HUES48 (cell line): Measurements from ENCODE around the gene UCMA.

ENCODE experiments used
- H3K27ac ChIP-seq: one replicate; pipeline ENCODE4 v1.7.0; 2013; ENCODE audit warnings: low read depth, low read length, inconsistent platforms
- H3K27me3 ChIP-seq: 2 replicates; pipeline ENCODE4 v1.6.1; 2013; ENCODE audit warnings: mild to moderate bottlenecking, low read length; ENCODE audit not compliant: control insufficient read depth, insufficient read depth
- H3K36me3 ChIP-seq: 2 replicates; pipeline ENCODE4 v1.6.1; 2013; ENCODE audit warnings: low read length; ENCODE audit not compliant: control insufficient read depth, insufficient read depth
- H3K4me1 ChIP-seq: 2 replicates; pipeline ENCODE4 v1.6.1; 2013; ENCODE audit warnings: mild to moderate bottlenecking, low read length; ENCODE audit not compliant: control insufficient read depth, insufficient read depth
- H3K4me3 ChIP-seq: 2 replicates; pipeline ENCODE4 v1.5.1; 2013; ENCODE audit warnings: mild to moderate bottlenecking, low read depth, low read length
- H3K9ac ChIP-seq: 2 replicates; pipeline ENCODE4 v1.6.1; 2013; ENCODE audit warnings: mild to moderate bottlenecking, low read depth, low read length, moderate library complexity
- H3K9me3 ChIP-seq: 2 replicates; pipeline ENCODE4 v1.6.1; 2013; ENCODE audit warnings: low read length; ENCODE audit not compliant: control insufficient read depth, insufficient read depth

Gene UCMA

DNA sequence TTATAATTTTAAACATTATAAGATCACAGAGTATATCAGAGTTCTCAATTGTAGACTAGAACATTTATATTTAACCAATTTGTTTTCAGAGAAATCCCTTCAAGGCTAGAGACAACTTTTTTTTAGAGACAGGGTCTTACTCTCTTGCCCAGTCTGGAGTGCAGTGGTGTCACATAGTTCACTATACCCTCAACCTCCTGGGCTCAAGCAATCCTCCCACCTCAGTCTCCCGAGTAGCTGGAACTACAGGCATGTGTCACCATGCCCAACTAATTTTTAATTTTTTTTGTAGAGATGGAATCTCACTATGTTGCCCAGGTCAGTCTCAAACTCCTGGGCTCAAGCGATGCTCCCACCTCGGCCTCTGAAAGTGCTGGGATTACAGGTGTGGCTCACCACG, 15.3 kb downstream of the UCMA start:
- Histone ChIP-seq H3K9me3 (no peaks in the 10 kb centered on the region), H3K9ac (no peak overlapping the region), H3K27ac (no peak overlapping the region), H3K27me3 (no peaks in the 10 kb centered on the region), H3K36me3 (0 out of 2 replicates have a peak, but pooled peaks cover under 1% of the 10 kb centered on the region), H3K4me1 (peaks cover 10% of the 10 kb centered on the region), H3K4me3 (no peak overlapping the region)

DNA sequence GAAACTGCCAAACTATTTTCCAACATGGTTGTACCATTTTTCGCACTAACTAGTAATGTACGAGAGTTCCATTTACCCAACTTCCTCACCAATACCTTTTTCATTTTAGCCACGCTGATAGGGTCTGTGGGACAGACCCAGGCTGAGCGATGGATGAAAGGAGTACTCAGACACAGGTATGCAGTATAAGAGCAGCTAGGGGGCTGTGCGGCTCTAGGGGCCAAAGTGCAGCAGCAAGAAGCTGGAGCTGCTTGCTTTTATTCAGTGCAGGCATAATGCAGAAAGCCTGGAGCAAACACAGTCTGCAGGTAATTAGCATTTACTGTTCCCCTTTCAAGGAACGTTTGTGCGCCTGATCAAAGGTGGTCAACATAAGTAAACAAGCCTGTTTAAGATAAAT, 21.0 kb downstream of the UCMA start:
- no peak overlapping the region for H3K9ac ChIP-seq
- H3K4me1 ChIP-seq, result peaks cover 4% of the 10 kb centered on the region; the same call in 1 of the 2 replicates
- no peak overlapping the region for H3K4me3 ChIP-seq
- peaks cover 6% of the 10 kb centered on the region; the same call in 1 of the 2 replicates for H3K9me3 ChIP-seq
- no peaks in the 10 kb centered on the region for H3K27me3 ChIP-seq
- peaks cover 49% of the 10 kb centered on the region for H3K36me3 ChIP-seq
- H3K27ac ChIP-seq, result no peak overlapping the region

DNA sequence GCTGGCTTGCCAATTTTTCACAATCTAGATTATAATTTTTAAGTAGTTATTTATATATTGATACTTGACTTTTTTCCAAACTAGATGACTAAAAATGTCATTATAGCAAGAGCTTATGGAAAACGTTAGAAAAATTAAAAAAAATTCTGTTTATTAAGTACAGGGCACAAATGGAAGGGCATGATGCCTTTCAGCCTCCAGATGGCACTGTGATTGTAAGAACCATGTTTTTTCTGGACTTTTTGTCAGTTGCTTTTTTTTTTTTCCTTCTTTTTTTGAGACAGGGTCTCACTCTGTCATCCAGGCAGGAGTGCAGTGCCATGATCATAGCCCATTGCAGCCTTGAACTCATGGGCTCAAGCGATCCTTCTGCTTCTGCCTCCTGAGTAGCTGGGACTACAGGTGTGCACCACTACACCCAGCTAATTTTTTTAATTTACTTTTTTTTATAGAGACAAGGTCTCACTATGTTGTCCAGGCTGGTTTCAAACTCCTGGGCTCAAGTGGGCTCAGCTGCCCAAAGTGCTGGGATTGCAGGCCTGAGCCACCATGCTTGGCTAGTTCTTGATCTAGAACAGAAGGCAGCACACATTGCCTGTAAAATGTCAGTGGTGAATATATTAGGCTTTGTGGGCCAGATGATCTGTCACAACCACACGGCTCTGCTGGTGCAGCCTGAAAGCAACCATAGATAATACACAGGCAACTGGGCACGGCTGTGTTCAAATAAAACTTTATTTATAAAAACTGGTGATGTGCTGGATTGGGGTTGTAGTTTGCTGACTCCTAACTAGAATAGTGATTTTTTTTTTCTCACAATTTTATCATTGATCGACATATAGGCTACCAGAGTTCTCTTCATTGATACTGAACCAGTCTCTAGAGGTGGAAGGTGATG, 27.4 kb downstream of the UCMA start:
- H3K9me3 ChIP-seq, result no peaks in the 10 kb centered on the region
- H3K4me1 ChIP-seq, result peaks cover 4% of the 10 kb centered on the region; the same call in 1 of the 2 replicates
- no peak overlapping the region for H3K9ac ChIP-seq
- H3K36me3 ChIP-seq, result peaks cover 91% of the 10 kb centered on the region
- H3K4me3 ChIP-seq, result no peak overlapping the region
- no peak overlapping the region for H3K27ac ChIP-seq
- H3K27me3 ChIP-seq, result no peaks in the 10 kb centered on the region

- peaks cover 4% of the 10 kb centered on the region; the same call in 1 of the 2 replicates for H3K4me1 ChIP-seq
- H3K9ac ChIP-seq, result no peak overlapping the region
- no peak overlapping the region for H3K4me3 ChIP-seq
- no peak overlapping the region for H3K27ac ChIP-seq
- H3K27me3 ChIP-seq, result no peaks in the 10 kb centered on the region
- H3K36me3 ChIP-seq, result peaks cover 94% of the 10 kb centered on the region
- H3K9me3 ChIP-seq, result no peaks in the 10 kb centered on the region
Measured at GRCh38 chr10:13206091-13206490, 28.1 kb downstream of the UCMA start.

GRCh38 chr10:13201132-13201531, 33.0 kb downstream of the UCMA start:
- H3K9ac ChIP-seq, result no peak overlapping the region
- peaks cover 98% of the 10 kb centered on the region for H3K36me3 ChIP-seq
- no peaks in the 10 kb centered on the region for H3K9me3 ChIP-seq
- H3K27me3 ChIP-seq, result no peaks in the 10 kb centered on the region
- no peak overlapping the region for H3K27ac ChIP-seq
- H3K4me3 ChIP-seq, result no peak overlapping the region
- no peaks in the 10 kb centered on the region for H3K4me1 ChIP-seq

DNA sequence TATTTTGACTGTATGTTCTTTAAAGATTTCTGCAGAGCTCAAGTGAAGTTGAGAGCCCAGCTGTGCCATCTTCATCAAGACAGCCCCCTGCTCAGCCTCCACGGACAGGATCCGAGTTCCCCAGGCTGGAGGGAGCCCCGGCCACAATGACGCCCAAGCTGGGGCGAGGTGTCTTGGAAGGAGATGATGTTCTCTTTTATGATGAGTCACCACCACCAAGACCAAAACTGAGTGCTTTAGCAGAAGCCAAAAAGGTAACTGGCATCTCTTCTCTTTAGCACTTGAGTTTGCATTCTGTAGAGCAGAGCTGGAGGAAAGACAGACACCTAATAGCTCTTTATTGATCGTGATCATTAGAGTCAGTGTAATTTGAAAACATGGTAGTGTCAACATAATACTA, 39.2 kb downstream of the UCMA start:
- Histone ChIP-seq H3K27me3 (no peaks in the 10 kb centered on the region), H3K9ac (no peak overlapping the region), H3K36me3 (peaks cover 99% of the 10 kb centered on the region), H3K4me1 (no peaks in the 10 kb centered on the region), H3K27ac (no peak overlapping the region), H3K9me3 (no peaks in the 10 kb centered on the region), H3K4me3 (no peak overlapping the region)

DNA sequence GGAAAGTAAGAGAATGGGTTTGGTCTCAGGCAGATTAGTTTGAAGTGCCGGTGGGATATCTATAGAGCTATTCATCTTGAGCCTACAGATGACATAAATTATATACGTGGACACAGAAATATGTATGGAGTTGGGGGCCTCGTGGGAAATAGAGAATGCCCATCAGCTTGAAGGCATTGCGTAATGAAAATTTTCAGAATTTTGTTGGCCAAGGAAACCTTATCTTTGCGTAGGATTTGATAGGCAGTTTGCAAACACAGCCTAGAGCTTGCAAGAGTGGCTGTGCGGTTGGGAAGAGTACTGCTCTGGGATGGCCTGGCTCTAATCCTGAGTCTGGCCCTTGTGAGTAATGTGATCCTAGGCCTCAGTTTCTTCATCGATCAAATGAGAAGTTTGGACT, 40.5 kb downstream of the UCMA start:
- Histone ChIP-seq H3K9me3 (no peaks in the 10 kb centered on the region), H3K27me3 (no peaks in the 10 kb centered on the region), H3K27ac (no peak overlapping the region), H3K9ac (no peak overlapping the region), H3K4me3 (no peak overlapping the region), H3K36me3 (peaks cover 99% of the 10 kb centered on the region), H3K4me1 (no peaks in the 10 kb centered on the region)

DNA sequence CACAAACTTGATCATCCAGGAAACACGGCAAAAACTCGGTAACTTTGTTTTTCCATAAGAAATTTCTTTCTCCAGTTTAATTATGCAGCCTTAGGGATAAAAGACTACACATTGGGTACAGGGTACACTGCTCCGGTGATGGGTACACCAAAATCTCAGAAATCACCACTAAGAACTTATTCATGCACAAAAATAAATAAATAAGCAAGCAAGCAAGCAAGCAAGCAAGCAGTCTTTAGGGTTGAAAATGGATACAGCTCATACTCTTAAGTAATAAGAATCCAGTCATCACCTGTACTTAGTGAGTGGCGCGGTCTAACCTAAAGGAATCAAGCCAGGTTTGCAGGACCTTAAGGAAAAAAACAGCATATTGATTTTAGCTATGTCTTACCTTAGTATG, 42.8 kb downstream of the UCMA start:
- Histone ChIP-seq H3K4me1 (no peaks in the 10 kb centered on the region), H3K27me3 (no peaks in the 10 kb centered on the region), H3K27ac (no peak overlapping the region), H3K36me3 (peaks cover 99% of the 10 kb centered on the region), H3K4me3 (no peak overlapping the region), H3K9ac (no peak overlapping the region), H3K9me3 (no peaks in the 10 kb centered on the region)

GRCh38 chr10:13190816-13191215, 43.4 kb downstream of the UCMA start:
- H3K9me3 ChIP-seq, result no peaks in the 10 kb centered on the region
- no peaks in the 10 kb centered on the region for H3K27me3 ChIP-seq
- H3K27ac ChIP-seq, result no peak overlapping the region
- H3K36me3 ChIP-seq, result peaks cover 99% of the 10 kb centered on the region
- H3K4me1 ChIP-seq, result no peaks in the 10 kb centered on the region
- no peak overlapping the region for H3K4me3 ChIP-seq
- H3K9ac ChIP-seq, result no peak overlapping the region

- Histone ChIP-seq H3K9ac (no peak overlapping the region), H3K9me3 (no peaks in the 10 kb centered on the region), H3K27ac (no peak overlapping the region), H3K4me1 (no peaks in the 10 kb centered on the region), H3K27me3 (no peaks in the 10 kb centered on the region), H3K4me3 (no peak overlapping the region), H3K36me3 (peaks cover 100% of the 10 kb centered on the region)
Measured at GRCh38 chr10:13189961-13190360, 44.2 kb downstream of the UCMA start.

DNA sequence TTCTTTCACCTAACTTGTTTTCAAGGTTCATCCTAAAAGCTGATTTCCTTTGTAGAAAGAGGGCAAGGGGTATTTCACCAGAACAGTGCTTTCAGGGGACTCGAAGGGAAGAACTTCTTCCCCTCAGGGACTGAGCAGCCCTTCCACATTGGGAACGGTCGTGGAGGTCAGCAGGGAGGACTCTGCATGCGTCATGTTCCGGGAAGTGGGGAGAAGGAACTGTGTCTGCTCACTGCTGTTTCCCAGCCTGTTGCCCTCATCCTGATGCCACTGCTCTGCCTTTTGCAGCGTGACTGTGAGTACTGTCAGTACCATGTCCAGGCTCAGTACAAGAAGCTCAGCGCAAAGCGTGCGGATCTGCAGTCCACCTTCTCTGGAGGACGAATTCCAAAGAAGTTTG, 45.6 kb downstream of the UCMA start:
- H3K27ac ChIP-seq, result no peak overlapping the region
- no peaks in the 10 kb centered on the region for H3K4me1 ChIP-seq
- H3K4me3 ChIP-seq, result no peak overlapping the region
- no peaks in the 10 kb centered on the region for H3K9me3 ChIP-seq
- H3K36me3 ChIP-seq, result peaks cover 100% of the 10 kb centered on the region
- H3K9ac ChIP-seq, result no peak overlapping the region
- H3K27me3 ChIP-seq, result no peaks in the 10 kb centered on the region
